Measurements from ENCODE around the gene TECR.
"Not testable (repeated sequence)": the region's sequence is repeated elsewhere in the genome, so short reads cannot be mapped to it uniquely, and the experiment has no call there.

TECR gene

DNA sequence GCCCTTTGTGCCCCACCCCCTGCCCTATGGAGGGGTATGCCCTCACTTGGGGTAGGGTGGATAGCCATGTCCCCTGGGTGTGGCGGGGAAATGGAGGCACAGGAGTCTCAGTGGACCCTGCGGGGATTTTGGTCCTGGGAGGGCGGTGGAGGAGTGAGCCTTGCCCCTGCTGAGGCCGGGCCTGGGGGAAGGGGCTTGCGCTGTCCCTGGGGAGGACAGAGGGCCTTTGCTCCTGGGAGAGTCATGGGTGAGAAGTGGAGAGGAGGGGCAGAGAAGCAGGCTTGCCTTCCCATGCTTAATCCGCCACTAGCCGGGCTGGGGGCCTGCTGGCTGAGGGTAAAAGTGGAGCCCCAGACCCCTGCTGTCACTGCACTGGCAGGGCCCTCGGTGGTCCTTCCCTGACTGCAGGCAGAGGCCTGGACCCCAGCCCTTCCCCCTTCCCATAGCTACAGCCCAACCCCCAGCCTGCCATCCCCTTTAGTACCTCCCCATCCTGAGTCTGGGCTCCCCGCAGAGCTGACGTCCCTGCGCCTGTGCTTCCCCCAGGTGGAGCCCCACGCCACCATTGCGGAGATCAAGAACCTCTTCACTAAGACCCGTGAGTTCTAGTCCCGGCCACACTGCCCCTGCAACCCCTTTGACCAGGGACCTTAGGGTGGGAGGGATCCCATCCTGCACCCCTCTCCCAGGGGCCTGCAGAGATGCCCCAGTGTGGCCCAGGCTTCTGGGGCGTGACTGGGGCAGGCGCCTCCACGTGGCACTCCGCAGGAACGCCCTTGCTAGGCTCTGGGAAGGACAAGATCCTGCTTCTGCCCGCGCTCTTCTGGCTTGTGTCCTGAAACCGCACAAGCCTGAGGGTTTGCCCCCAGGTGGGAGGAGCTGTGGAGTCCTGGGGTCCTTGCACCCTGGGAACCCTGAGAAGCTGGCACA, 33.5 kb downstream of the TECR start:
- DNase-seq = peak; percentile 23

GRCh38 chr19:14563590-14563926, 34.2 kb downstream of the TECR start:
- no peak for DNase-seq

DNA sequence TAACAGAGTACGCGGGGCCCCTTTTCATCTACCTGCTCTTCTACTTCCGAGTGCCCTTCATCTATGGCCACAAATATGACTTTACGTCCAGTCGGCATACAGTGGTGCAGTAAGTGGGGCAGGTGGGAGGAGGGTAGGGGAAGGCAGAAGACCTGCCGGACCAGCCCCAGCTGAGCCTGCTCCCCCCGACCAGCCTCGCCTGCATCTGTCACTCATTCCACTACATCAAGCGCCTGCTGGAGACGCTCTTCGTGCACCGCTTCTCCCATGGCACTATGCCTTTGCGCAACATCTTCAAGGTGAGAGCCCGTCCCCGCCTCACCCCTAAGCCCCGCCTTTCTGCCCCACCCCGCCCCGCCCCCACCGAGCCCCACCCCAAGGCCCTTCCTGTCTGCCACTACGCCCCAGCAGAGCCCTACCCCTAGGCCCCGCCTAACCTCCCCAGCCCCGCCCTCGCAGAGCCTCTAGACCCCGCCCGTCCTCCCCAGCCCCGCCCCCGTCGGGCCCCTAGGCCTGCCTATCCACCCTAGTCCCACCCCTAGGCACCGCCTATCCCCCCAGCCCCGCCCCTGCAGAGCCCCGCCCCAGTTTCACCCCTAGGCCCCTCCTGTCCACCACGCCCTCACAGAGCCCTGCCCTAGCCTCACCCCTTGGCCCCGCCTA, 34.7 kb downstream of the TECR start:
- DNase-seq = no peak

- not testable (repeated sequence) for DNase-seq
These were observed 35.4 kb downstream of the TECR start for GRCh38 chr19:14564652-14565297.

DNA sequence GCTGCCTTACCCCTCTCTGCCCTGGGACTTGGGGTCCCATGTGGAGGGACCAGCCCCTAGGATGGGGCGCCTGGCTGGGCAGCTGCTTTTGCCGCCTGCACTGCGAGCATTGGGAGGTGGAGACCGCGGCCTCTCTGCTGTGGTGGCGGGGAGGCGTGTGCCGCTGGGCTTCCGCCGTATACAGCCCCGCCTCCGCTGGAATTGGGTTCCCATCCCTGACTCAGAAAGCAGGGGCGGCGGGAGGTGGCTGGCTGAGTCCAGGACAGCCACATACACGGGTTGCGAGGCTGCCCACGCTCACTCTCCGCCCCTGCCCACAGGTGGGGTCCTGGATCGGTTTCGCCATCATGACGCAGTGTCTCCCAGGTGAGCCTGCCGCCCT, 35.9 kb downstream of the TECR start:
- no peak for DNase-seq

DNA sequence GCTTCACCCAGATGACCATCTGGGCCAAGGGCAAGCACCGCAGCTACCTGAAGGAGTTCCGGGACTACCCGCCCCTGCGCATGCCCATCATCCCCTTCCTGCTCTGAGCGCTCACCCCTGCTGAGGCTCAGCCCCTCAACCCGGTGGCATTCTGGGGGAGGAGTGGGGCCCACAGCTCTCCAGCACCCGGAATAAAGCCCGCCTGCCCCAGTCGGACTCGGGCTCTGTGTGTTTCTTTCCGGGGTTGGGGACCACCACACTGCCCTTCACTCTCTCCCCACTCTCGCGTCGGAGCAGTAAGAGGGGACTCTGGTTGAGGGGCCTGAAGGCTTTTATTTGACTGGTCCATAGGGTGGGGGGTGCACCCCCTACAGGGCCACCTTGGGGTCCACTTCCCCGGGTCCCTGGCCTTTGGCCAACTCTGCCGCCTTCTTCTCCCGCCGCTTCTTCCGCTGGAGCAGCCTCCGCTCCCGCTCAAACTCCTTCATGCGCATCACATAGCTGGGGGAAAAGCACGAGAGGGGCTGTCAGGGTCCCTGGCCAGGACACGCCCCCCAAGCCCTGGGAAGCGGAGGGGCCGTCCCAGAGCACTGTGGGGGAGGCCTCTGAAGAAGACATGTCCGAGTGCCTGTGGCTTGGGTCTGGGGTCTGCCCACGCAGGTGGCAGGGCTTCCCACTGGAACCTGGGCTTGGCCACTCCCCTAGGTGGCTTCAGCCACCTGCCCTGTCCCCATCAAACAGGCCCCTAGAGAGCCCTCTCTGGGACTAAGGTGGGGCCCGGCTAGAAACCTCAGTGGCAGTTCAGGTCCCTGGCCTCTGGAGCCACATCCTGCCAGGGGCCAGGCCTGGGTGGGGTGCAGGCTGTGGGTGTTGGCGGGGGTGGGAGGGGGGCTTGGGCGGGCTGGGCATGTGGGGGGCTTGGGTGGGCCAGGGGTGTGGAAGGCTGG, 36.6 kb downstream of the TECR start:
- no peak for DNase-seq

GRCh38 chr19:14566712-14567077, 37.3 kb downstream of the TECR start:
- no peak for DNase-seq

- no peak for DNase-seq
These were observed 37.7 kb downstream of the TECR start for GRCh38 chr19:14567079-14567478.

GRCh38 chr19:14570864-14571527, 41.6 kb downstream of the TECR start:
- no peak for DNase-seq

DNA sequence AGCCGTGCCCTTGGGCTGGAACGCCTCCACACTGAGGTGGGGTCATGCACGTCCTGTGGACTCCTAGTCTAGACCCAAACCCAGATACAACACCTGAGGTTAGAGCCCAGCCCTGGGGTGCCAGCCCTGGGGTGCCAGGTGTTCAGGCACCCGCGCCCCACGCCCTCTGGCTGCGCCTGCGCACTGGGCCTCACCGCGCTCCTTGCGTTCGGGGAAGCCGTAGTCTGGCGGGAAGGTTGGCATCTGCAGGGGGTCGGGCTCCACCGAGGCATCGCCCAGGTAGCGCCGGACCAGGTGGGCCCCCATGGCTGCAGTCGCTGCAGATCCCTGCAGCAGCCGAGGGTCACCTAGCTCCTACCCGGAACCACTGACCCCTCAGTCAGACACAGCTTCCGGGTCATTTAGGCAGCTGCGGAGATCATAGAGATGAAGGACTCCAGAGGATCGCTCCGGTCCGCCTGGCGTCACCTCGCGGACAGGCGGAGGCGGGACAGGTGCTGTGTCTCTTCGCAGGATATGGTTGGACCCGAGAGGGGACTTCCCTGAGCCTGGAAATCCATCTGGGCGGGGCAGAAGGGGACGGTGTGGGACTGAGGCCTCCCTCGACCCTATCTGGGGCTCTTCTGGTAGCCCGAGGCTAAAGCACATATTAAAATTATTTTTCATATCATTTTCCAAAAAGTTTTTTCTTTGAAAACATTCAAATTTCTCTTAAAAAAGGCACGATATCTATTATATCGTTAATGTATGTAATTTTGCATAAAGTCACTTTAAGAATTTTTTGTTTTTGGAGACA, 42.5 kb downstream of the TECR start, which contains the start of gene NDUFB7:
NDUFB7 (minus strand) TSS at position 372 of the 796 bp plus-strand sequence; CDS start at position 306, 66 bp downstream.
- peak; percentile 93 for DNase-seq

- DNase-seq = no peak
These were observed 46.1 kb downstream of the TECR start for GRCh38 chr19:14575428-14575980.

DNA sequence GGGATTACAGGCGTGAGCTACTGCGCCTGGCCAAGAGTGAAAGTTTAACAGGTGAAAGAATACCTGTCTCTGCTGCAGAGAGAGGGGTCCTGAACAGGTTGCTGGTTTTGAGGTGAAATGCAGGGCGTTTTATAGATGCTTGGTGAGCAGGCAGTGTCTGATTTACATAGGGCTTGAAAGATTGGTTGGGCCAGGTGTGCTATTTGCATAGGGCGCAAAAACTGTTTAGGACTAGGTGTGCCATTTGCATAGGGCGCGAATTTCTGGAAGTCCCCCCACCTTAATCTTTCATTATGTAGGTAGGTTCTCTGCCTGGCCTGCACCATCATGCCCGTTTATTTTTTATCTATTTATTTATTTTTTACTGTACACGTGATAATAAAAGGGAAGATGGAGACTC, 47.0 kb downstream of the TECR start:
- no peak for DNase-seq

GRCh38 chr19:14577264-14577663, 47.9 kb downstream of the TECR start:
- no peak for DNase-seq

DNA sequence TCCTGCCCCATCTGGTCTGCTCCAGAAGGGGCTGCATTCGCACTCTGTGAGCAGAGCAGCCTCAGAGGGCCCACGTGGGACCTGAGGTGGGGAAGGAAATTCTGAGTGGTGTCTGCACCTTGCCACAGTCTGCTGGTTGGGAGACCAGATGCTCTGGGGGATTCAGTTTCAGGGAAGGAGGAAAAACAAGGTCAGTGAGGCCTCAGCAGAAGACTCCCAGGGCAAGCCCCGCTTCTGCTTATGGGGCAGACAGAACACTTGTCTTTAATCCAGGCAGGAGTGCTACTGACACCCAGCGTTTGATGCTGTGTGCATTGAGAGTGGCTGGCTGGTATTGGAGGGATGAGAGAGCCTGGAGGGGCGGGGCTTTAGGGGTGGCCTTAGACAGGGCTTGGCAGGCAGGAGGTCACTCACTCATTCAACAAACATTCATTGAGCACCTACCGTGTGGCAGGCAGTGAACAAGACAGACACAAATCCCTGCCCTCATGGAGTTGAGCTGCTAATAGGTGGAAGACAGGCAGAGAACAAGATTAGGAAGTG, 48.6 kb downstream of the TECR start:
- no peak for DNase-seq

DNA sequence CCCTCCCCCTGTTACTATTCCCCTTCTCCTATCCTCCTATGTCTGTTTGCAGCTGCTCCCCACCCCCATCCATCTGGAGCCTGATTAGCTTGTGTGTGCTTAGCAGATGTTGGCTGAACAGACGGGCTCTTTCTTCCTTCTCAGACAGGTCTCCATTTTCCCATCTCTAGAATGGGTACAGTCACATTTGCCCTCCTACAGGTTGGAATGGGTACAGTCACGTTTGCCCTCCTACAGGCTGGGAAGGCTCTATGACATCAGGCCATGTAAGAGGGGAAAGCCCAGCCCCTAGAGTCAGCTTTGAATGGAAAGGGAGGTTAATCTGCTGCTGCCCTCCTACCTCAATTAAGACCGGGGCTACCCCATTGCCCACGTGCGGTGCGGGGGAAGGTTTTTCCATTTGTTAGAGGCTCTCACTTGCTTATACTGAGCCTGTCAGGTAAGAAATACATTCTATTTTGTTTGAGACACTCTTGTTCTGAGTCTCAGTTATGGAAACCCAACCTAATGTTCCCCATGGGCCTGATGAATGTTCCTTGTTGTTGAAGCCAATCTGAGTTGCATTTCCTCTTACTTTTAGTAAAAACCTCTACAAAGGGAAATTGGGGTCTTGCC, 51.3 kb downstream of the TECR start:
- DNase-seq = no peak

- no peak for DNase-seq
These were observed 53.5 kb downstream of the TECR start, which contains the start of gene CLEC17A for GRCh38 chr19:14582894-14583340. Gene CLEC17A, plus strand, starts transcription at chr19:14583084. Its CDS starts 77 bp downstream, at chr19:14583161.

DNA sequence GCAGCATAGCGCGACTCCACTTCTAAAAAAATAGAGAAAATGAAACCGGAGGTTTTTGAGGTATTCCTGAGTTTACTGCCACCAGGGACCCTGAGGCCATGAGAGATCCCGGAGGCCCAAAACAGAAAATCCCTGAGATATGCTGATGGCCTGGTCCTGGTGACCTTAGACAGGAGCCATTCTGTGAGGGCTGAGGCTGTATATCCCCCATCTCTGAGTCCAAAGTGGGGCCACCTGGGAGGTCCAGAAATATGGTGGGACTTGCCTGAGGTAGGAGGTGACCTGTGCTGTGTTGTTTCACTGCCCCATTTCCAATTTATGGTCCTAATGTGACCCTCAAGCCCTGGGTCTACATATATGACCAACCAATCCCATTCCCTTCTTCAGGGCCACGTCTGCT, 55.0 kb downstream of the TECR start:
- DNase-seq = not testable (repeated sequence)

GRCh38 chr19:14585187-14585586, 55.8 kb downstream of the TECR start:
- DNase-seq = not testable (repeated sequence)

- not testable (repeated sequence) for DNase-seq
These were observed 60.0 kb downstream of the TECR start for GRCh38 chr19:14589433-14589832.

- DNase-seq = no peak
These were observed 66.2 kb downstream of the TECR start for GRCh38 chr19:14595558-14595957.
